Keratinocyte (primary cell): ENCODE measurements around the gene ACO2. TPM values are rescaled to one million over a fixed set of nuclear protein-coding genes. Genes with fewer than 3 reads are reported as not detected.

Experiments
- DNase-seq: peaks from one replicate; pipeline ENCODE4 v3.0.0-alpha.2; 2011; ENCODE audit warnings: low read depth, missing footprints, low spot score
- FAIRE-seq: peaks from 2 replicates; lab custom pipeline; 2011; peaks lifted over from hg19 to GRCh38; lab: Jason Lieb, UNC
- H2AFZ ChIP-seq: 2 replicates; pipeline ENCODE4 v1.6.0; 2012; ENCODE audit warnings: low read length, control low read depth, inconsistent platforms; ENCODE audit not compliant: control insufficient read depth
- H3K27ac ChIP-seq: 2 replicates; pipeline ENCODE4 v1.5.1; 2011; ENCODE audit warnings: low read length; ENCODE audit not compliant: control insufficient read depth, insufficient read depth
- H3K27me3 ChIP-seq: 3 replicates; pipeline ENCODE4 v1.6.0; 2011; ENCODE audit warnings: low read length; ENCODE audit not compliant: control insufficient read depth, insufficient read depth; ENCODE audit errors: extremely low read depth
- H3K36me3 ChIP-seq, 2 experiments: 2 replicates in 1 of 2; 3 replicates in 1 of 2; pipeline ENCODE4 v1.5.1; 2011; ENCODE audit warnings: low read length in 2 of 2, mild to moderate bottlenecking in 1 of 2; ENCODE audit not compliant: control insufficient read depth in 2 of 2, insufficient read depth in 2 of 2; ENCODE audit errors: extremely low read depth in 1 of 2
- H3K4me1 ChIP-seq: 3 replicates; pipeline ENCODE4 v1.5.1; 2011; ENCODE audit warnings: low read length; ENCODE audit not compliant: control insufficient read depth, insufficient read depth; ENCODE audit errors: extremely low read depth
- H3K4me2 ChIP-seq: 3 replicates; pipeline ENCODE4 v1.6.0; 2011; ENCODE audit warnings: low read depth, low read length; ENCODE audit not compliant: control insufficient read depth, insufficient read depth; ENCODE audit errors: extremely low read depth
- H3K4me3 ChIP-seq, 3 experiments: fragments of 200-600 bp in 1 of 3; sonication (generic) in 1 of 3; 2 replicates in 2 of 3; 3 replicates in 1 of 3; pipeline ENCODE4 v1.5.1; 2011 to 2016; ENCODE audit warnings: low read length in 3 of 3, mild to moderate bottlenecking in 3 of 3, control low read depth in 2 of 3, inconsistent platforms in 1 of 3, low read depth in 1 of 3, mixed read lengths in 1 of 3, mixed run types in 1 of 3, moderate library complexity in 1 of 3; ENCODE audit not compliant: control insufficient read depth in 2 of 3, insufficient read depth in 2 of 3; ENCODE audit errors: extremely low read depth in 1 of 3
- H3K79me2 ChIP-seq: 2 replicates; pipeline ENCODE4 v1.6.0; 2012; ENCODE audit warnings: low read length; ENCODE audit not compliant: control insufficient read depth, insufficient read depth
- H3K9ac ChIP-seq: 3 replicates; pipeline ENCODE4 v1.6.0; 2011; ENCODE audit warnings: low read length; ENCODE audit not compliant: control insufficient read depth, insufficient read depth; ENCODE audit errors: extremely low read depth
- H3K9me1 ChIP-seq: 3 replicates; pipeline ENCODE4 v1.6.0; 2011; ENCODE audit warnings: low read length; ENCODE audit not compliant: control insufficient read depth, insufficient read depth; ENCODE audit errors: extremely low read depth
- H3K9me3 ChIP-seq: 2 replicates; pipeline ENCODE4 v1.5.1; 2012; ENCODE audit warnings: low read depth, low read length; ENCODE audit not compliant: control insufficient read depth
- H4K20me1 ChIP-seq: 3 replicates; pipeline ENCODE4 v1.6.0; 2011; ENCODE audit warnings: low read length; ENCODE audit not compliant: control insufficient read depth, insufficient read depth; ENCODE audit errors: extremely low read depth
- CTCF ChIP-seq, 3 experiments: IDR thresholded peaks in 1 of 3; conservative IDR thresholded peaks in 1 of 3; optimal IDR thresholded peaks in 1 of 3; 2 replicates in 2 of 3; 3 replicates in 1 of 3; pipeline versions ENCODE3 to v1.5.1; 2011; ENCODE audit warnings: low read length in 3 of 3, mild to moderate bottlenecking in 3 of 3, moderate library complexity in 2 of 3, control low read depth in 1 of 3, inconsistent platforms in 1 of 3; ENCODE audit not compliant: insufficient read depth in 2 of 3; ENCODE audit errors: extremely low read depth in 1 of 3
- EZH2 ChIP-seq: IDR thresholded peaks from one replicate; pipeline ENCODE4 v1.6.1; 2012; ENCODE audit warnings: inconsistent platforms, mild to moderate bottlenecking, low read length, moderate library complexity
- dilution Hi-C: fragments of 300-500 bp; cut with MboI; formaldehyde crosslinking; loops from one replicate; pipeline ENCODE4 v1.7.0; 2020; ENCODE audit warnings: low sequenced_read_pairs; ENCODE audit not compliant: extremely low pct_ligation_motif_present
- polyA plus RNA-seq, 5 experiments: library from polyadenylated mRNA; depleted of rRNA in 3 of 5; stranded (reverse) in 3 of 5; stranded (forward) in 1 of 5; unstranded in 1 of 5; fragments of >200 nt; gene quantifications; 1 replicate in 1 of 5; 2 replicates in 3 of 5; 3 replicates in 1 of 5; pipeline versions ENCODE4 v1.2.1 to v1.2.3, GENCODE V29; 2011 to 2012; ENCODE audit warnings: missing spikeins in 2 of 5, low read depth in 1 of 5, low replicate concordance in 1 of 5

ACO2 gene
- polyA plus RNA-seq, 1 donor (not counting 4 experiments of a cell fraction or from before 2014, with no cell fraction given): 37.2 TPM

GRCh38 chr22:41538583-41538982, 69.7 kb downstream of the ACO2 start:
- dilution Hi-C loops: no loop called here
- Histone ChIP-seq H3K27me3 (no peaks in the 10 kb centered on the region), H3K9me1 (peaks cover 2% of the 10 kb centered on the region), H2AFZ (no peak overlapping the region), H3K79me2 (peaks cover 46% of the 10 kb centered on the region), H4K20me1 (peaks cover 4% of the 10 kb centered on the region), H3K36me3 (peaks cover 16 to 22% of the 10 kb centered on the region in 2 experiments), H3K27ac (no peak overlapping the region), H3K4me3 (no peak overlapping the region), H3K9ac (no peak overlapping the region), H3K4me1 (peaks cover 9% of the 10 kb centered on the region), H3K4me2 (no peak overlapping the region), H3K9me3 (no peaks in the 10 kb centered on the region)
- FAIRE-seq (no peak), DNase-seq (no peak)
- no peak for TF ChIP-seq CTCF (optimal IDR thresholded peaks at IDR 0.05 in 1 of 3, IDR thresholded peaks at IDR 0.05 in 1 of 3, conservative IDR thresholded peaks at IDR 0.05 in 1 of 3; ENCODE audit: extremely low read depth in 1 of 3, insufficient read depth in 2 of 3, low read length in 3 of 3)
- no peak for TF ChIP-seq EZH2

- Histone ChIP-seq H3K4me2 (no peak overlapping the region), H3K27ac (no peak overlapping the region), H3K9ac (no peak overlapping the region), H3K36me3 (peaks cover 14 to 15% of the 10 kb centered on the region in 2 experiments), H3K4me3 (no peak overlapping the region), H3K79me2 (peaks cover 52% of the 10 kb centered on the region), H3K9me3 (no peaks in the 10 kb centered on the region), H4K20me1 (peaks cover 4% of the 10 kb centered on the region), H3K4me1 (peaks cover 9% of the 10 kb centered on the region), H3K27me3 (no peaks in the 10 kb centered on the region), H2AFZ (no peak overlapping the region), H3K9me1 (peaks cover 2% of the 10 kb centered on the region)
- no peak for DNase-seq
- TF ChIP-seq EZH2: no peak
- TF ChIP-seq CTCF (optimal IDR thresholded peaks at IDR 0.05 in 1 of 3, IDR thresholded peaks at IDR 0.05 in 1 of 3, conservative IDR thresholded peaks at IDR 0.05 in 1 of 3; ENCODE audit: extremely low read depth in 1 of 3, insufficient read depth in 2 of 3, low read length in 3 of 3): no peak
- no peak for FAIRE-seq
- dilution Hi-C loops: no loop called here
These were observed 70.5 kb downstream of the ACO2 start for GRCh38 chr22:41539146-41540005.
